GM12878 (cell line): ENCODE measurements around the gene VTN. TPM values are rescaled to one million over a fixed set of nuclear protein-coding genes. Genes with fewer than 3 reads are reported as not detected.

Experiments used
- CBX3 ChIP-seq: fragments of 200-600 bp; sonication (generic); IDR thresholded peaks from 2 replicates; pipeline ENCODE4 v1.6.1; 2016; ENCODE audit warnings: low read depth, borderline replicate concordance
- HDAC2 ChIP-seq: fragments of 200-600 bp; sonication (generic); IDR thresholded peaks from 2 replicates; pipeline ENCODE4 v1.6.1; 2017
- MYB ChIP-seq: fragments of 150-350 bp; IDR thresholded peaks from 2 replicates; pipeline ENCODE4 v1.6.1; 2014; ENCODE audit warnings: mild to moderate bottlenecking, low read depth, low read length, borderline replicate concordance
- NR2C1 ChIP-seq: fragments of 450-650 bp; IDR thresholded peaks from 2 replicates; pipeline ENCODE4 v1.6.1; 2017; ENCODE audit warnings: antibody characterized with exemption, mild to moderate bottlenecking, moderate library complexity
- PBX3 ChIP-seq: IDR thresholded peaks from 2 replicates; pipeline ENCODE4 v1.6.1; 2011; ENCODE audit warnings: mild to moderate bottlenecking, low read depth, low read length, moderate library complexity; ENCODE audit not compliant: insufficient replicate concordance
- SMC3 ChIP-seq: IDR thresholded peaks from 2 replicates; pipeline ENCODE4 v1.6.1; 2011; ENCODE audit warnings: low read length, improper control_type of control experiment, borderline replicate concordance
- TAF1 ChIP-seq: IDR thresholded peaks from 2 replicates; pipeline ENCODE4 v1.6.1; 2011; ENCODE audit warnings: mild to moderate bottlenecking, low read depth, low read length, borderline replicate concordance
- ZBTB11 ChIP-seq: fragments of 450-650 bp; formaldehyde crosslinking; IDR thresholded peaks from 2 replicates; pipeline ENCODE4 v1.5.0; 2022; ENCODE audit warnings: mild to moderate bottlenecking, missing genetic modification characterization
- ZNF217 ChIP-seq: fragments of 450-650 bp; IDR thresholded peaks from 2 replicates; pipeline ENCODE4 v1.6.1; 2017; ENCODE audit warnings: antibody characterized with exemption, mild to moderate bottlenecking
- polyA plus RNA-seq, 11 experiments: library from polyadenylated mRNA; depleted of rRNA in 4 of 11; unstranded in 6 of 11; stranded (reverse) in 5 of 11; fragments of >200 nt; fragmentation: Nextera tagmentation in 4 of 11; fragmentation: Illumina TruSeq in 1 of 11; extraction: Ambion mirVana in 4 of 11; extraction: Trizol in 1 of 11; gene quantifications; 1 replicate in 1 of 11; 2 replicates in 10 of 11; pipeline versions ENCODE4 v1.2.1 to v1.2.3, GENCODE V29; 2011 to 2016; ENCODE audit warnings: inconsistent platforms in 2 of 11, missing spikeins in 2 of 11, low read depth in 1 of 11
- total RNA-seq, 4 experiments: library from RNA; depleted of rRNA in 3 of 4; stranded (reverse); fragments of >200 nt in 3 of 4; fragmentation: Illumina TruSeq in 1 of 4; extraction: Trizol in 1 of 4; gene quantifications; 2 replicates each; pipeline versions ENCODE4 v1.2.1 to v1.2.3, GENCODE V29; 2013 to 2021

Gene VTN
- total and polyA plus RNA-seq, 10 of the 15 experiments (the other 5 are each of a cell fraction or from before 2014, with no cell fraction given) = 0.04 to 1.3 (median 0.13) TPM; not detected in 5

- TF ChIP-seq ZBTB11 (no peak), ZNF217 (no peak), TAF1 (no peak), SMC3 (no peak), CBX3 (no peak), PBX3 (no peak), NR2C1 (no peak), MYB (no peak), HDAC2 (no peak)
Observed at GRCh38 chr17:28369684-28370034, 448 bp downstream of the VTN start (continued).
